GM19043 (cell line): ENCODE measurements around the gene ZNF484.
"Not testable (repeated sequence)": the region's sequence is repeated elsewhere in the genome, so short reads cannot be mapped to it uniquely, and the experiment has no call there.

Experiments
- ATAC-seq: cut with Tn5 transposase; IDR thresholded peaks from one replicate; pipeline ENCODE4 v1.9.1; 2021; ENCODE audit warnings: low read depth; ENCODE audit not compliant: unreplicated experiment

Gene ZNF484

DNA sequence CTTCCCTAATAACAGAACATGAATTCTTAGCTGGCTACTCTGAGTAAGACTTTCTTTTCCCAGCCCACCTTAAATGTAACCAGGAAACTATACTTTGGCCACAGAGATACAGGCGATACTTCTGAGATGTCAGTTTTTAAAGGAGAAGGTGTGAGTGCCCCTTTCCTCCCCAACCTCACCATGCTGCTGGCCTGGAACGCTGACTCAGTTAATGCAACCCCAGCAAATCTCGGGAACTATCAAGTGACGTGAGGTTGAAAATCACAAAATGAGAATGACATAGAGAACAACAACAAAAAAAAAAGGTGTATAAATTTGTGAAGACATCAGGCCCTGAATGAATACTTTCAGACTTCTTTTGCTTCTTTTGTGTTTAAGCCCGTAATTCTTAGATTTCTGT, 13.7 kb downstream of the ZNF484 start:
- no peak for ATAC-seq

- ATAC-seq: no peak
Observed at GRCh38 chr9:92860867-92861266, 17.0 kb downstream of the ZNF484 start.

DNA sequence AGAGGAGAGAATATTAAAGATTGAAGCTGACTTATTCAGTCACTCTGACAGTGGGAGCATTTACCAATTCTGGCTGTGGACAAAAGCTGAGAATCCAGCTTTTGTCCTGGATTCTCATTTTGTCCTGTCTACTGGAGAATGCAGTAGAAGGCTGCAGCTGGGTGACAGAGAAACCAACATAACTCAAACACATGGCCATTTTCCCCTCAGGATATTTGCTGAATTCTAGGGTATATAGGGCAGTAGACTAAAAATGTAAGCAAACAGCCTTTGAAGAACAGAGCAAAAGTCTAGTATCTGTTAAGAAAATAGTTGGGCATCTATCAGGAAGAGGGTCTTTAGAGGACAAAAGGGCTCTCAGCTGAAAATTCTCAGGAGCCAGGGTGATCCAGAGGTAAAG, 20.6 kb downstream of the ZNF484 start:
- ATAC-seq: no peak

DNA sequence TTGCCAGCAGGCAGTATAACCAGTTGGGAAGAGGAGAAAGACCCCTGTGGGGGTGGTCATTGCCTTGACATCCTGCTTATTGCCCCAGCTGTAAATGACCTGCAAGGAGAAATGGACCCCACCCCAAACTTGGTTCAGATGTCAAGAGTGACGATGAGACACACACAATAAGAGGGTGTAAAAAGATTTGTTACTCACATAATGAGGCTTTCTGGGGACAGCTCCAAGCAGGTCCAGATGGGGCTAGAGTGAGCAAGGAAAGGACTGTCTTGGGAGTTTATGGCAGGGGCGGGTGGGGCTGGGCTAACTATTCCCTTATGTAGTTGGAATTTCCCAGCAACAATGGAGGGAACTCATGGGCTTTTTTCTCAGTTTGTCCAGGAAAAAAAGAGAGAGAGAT, 24.1 kb downstream of the ZNF484 start:
- no peak for ATAC-seq

- no peak for ATAC-seq
Observed at GRCh38 chr9:92850898-92851297, 26.9 kb downstream of the ZNF484 start.

- ATAC-seq: not testable (repeated sequence)
Observed at GRCh38 chr9:92848740-92849139, 29.1 kb downstream of the ZNF484 start.

DNA sequence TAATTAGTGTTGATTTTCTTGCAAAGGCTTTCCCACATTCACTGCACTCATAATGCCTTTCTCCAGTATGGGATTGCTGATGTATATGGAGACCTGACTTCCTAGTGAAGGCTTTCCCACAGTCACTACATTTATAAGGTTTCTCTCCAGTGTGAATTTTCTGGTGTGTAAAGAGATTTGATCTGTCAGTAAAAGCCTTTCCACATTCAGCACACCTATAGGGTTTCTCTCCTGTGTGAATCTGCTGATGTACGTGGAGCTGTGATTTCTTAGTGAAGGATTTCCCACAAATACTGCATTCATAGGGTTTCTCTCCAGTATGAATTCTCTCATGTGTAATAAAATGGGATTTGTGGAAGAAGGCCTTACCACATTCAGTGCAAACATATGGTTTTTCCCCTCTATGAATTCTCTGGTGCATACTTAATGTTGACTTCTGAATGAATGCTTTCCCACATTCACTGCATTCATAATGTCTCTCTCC, 31.1 kb downstream of the ZNF484 start:
- no peak for ATAC-seq

GRCh38 chr9:92838411-92838810, 39.4 kb downstream of the ZNF484 start:
- not testable (repeated sequence) for ATAC-seq

DNA sequence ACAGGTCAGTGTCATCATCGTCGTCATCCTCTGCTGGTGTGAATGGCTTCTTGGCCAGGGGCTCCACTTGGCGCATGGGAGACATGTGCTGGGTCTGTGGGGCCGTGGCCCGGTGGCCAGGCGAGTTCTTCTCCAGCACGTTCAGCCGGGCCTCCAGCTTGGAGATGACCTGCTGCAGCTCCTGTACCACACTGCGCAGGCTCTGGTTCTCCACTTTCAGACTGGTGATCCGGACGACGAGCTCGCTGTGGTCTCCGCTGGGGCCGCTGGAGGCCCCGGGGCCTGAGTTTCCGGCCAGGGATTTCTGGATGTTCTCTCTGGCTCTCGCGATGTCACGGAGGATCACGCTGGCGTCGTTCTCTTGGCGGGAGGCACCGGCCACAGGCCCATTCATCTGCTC, 40.6 kb downstream of the ZNF484 start:
- ATAC-seq: no peak

DNA sequence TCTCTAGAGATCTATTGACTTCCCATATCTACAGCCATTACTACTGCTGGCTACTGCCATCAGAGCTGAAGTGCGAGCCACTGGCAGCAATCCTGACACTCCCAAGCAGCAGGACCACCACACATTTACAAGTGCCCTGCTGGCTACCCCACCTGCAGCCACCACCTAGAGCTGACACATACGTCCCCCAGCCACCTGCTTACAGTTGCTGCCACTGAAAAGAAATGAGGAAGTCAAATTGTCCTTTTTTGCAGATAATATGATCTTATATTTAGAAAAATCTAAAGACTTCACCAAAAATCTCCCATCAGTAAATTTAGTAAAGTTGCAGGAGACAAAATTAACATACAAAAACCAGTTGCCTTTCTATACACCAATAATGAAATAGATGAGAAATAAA, 48.4 kb downstream of the ZNF484 start:
- ATAC-seq: no peak

GRCh38 chr9:92825065-92825464, 52.8 kb downstream of the ZNF484 start:
- not testable (repeated sequence) for ATAC-seq

DNA sequence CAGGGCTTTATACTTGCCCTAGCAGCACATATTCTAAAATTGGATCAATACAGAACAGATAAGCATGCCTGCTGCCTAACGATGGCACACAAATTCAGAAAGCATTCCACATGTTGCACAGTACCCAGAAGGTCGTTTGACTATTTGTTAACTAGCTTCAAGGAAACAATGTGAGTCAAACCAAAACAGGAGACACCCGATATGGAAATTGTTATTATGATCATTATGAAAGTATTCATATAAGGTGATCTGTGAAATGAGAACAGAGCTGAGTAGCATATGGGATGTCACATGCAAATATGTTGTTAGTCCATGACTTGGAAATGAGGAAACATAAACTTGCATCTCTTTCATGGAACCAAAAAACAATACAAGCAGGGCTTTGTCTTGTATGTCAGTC, 56.9 kb downstream of the ZNF484 start:
- no peak for ATAC-seq

DNA sequence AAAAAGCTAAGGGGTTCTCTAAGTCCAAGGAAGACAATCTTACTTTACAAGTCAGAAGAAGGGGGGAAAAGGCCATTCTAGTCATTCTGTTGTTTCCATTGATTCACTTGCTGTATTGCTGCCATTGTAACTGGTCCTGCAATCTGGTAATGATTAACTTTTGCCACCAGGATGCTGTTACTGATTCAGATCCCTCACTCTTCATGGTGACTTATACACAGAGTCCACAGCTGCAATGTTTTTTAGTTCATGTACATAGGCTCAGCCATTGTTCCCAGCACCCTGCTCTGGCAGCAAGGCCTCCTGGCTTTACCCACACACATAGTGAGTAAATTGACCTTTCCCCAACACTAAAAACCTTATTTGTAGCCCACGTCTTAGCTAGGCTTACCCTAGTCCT, 57.9 kb downstream of the ZNF484 start:
- not testable (repeated sequence) for ATAC-seq

DNA sequence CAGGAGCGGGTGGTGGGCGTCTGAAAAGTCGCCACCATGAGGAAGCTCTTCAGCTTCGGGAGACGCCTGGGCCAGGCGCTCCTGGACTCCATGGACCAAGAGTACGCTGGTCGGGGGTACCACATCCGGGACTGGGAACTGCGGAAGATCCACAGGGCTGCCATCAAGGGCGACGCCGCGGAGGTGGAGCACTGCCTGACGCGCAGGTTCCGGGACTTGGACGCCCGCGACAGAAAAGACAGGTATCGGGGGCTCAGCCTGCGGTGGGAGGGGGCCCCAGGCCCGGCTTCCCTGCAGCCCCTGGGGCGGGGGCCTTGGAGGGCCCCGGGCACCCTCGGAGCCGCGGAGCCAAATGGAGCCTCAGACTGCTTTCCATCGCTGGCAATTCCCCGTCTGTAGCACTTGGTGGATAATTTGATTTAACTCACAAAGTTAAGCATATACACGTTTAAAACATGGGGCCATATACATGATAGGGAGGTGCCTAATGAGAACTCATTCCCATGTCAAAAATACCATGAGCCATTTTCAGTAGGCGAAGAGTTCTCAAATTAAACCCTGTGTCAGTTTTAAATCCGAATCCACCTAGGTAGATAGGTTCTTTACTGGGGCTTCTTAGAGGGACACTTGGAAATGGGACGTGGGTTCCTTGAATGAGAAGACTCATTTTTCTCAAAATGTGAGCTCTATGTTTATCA, 68.1 kb downstream of the ZNF484 start:
- not testable (repeated sequence) for ATAC-seq

DNA sequence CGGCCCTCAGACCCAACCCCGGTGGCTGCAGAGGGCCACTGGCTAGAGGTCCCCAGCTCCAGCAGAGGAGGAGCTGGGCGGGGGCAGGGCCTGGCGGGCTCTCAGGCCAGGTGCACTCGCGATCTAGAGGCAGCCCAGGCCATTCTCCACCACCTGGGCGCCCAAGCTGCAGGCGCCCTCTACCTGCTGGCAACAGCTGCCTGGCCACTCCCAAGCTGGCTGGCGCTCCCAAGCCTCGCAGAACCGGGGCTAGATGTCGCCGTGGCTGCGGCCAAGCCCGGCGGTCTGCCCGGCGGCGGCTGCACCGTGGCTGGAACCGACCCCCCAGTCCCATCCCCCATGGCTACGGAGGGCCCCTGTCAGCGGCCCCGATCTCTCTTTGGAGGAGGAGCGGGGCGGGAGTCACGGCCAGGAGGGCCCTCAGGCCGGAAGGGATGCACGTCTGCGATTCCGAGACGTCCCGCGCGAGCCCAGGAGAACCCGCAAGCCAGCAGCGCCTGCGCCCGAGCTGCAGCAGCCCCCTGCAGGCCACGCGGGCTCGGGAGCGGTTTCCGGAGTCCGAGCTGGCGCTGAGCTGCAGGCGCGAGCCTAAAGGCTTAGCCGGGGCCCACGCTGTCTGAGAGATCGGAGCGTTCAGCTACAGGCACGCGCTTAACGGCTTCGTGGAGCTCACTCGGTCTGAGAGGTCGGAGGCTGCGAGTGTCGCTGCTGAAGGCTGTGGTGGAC, 68.9 kb downstream of the ZNF484 start:
- ATAC-seq: no peak

- ATAC-seq: no peak
Observed at GRCh38 chr9:92807757-92808725, 69.8 kb downstream of the ZNF484 start.

GRCh38 chr9:92807031-92807756, 70.6 kb downstream of the ZNF484 start:
- ATAC-seq: no peak

GRCh38 chr9:92804727-92805126, 73.1 kb downstream of the ZNF484 start:
- ATAC-seq: no peak

- ATAC-seq: no peak
Observed at GRCh38 chr9:92798358-92798757, 79.5 kb downstream of the ZNF484 start.

DNA sequence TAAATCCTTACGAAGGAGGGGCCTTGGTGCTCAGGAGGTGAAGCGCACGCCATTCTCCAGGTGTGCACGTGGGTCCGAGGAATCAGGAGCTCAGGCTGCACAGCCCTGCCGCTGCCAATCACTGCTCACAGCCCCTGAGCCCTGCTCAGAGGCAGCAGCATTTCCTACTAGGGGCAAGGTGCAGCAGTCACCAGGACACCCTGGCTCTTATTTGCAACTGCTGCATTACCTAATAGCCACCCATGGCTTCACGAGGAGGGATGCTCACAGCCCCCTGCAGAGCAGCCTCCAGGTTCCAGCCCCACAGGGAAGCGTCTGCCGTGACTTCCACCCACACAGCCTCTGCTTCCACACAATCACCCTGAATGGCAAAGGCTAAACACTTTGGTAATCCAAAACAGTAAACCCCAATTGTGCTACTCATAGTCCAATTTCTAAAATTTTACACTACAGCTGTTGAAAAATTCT, 81.5 kb downstream of the ZNF484 start:
- not testable (repeated sequence) for ATAC-seq
